Erythroblast (primary cell): Measurements from ENCODE around the gene YLPM1.

Experiments used
- GATA1 ChIP-seq: IDR thresholded peaks from 2 replicates; pipeline ENCODE4 v1.6.1; 2011; ENCODE audit warnings: low read depth, mild to moderate bottlenecking, control low read depth, low read length, moderate library complexity
- POLR2A ChIP-seq: IDR thresholded peaks from 2 replicates; pipeline ENCODE4 v1.6.1; 2011; ENCODE audit warnings: mild to moderate bottlenecking, low read length

- no peak for TF ChIP-seq POLR2A
- TF ChIP-seq GATA1: no peak
These were observed 31.8 kb downstream of the YLPM1 start for GRCh38 chr14:74794947-74795346.
